SU-DHL-6 (cell line): Measurements from ENCODE around the gene SPEG.

Source experiments
- H2AFZ ChIP-seq: fragments of 200-600 bp; sonication (generic); 2 replicates; pipeline ENCODE4 v1.6.1; 2014; ENCODE audit warnings: low read depth, mild to moderate bottlenecking, moderate library complexity, mixed read lengths, antibody characterized with exemption, low read length; ENCODE audit not compliant: severe bottlenecking
- H3F3A ChIP-seq: fragments of 200-600 bp; shearing (Covaris generic); 2 replicates; pipeline ENCODE4 v1.6.0; 2016; ENCODE audit warnings: antibody characterized with exemption, mild to moderate bottlenecking; ENCODE audit not compliant: insufficient read depth
- H3K27ac ChIP-seq: fragments of 200-600 bp; sonication (generic); 2 replicates; pipeline ENCODE4 v1.5.1; 2016; ENCODE audit warnings: low read depth, mild to moderate bottlenecking, low read length, moderate library complexity, mixed read lengths
- H3K27me3 ChIP-seq: fragments of 200-600 bp; sonication (generic), shearing (Covaris generic); 2 replicates; pipeline ENCODE4 v1.6.0; 2014; ENCODE audit warnings: mild to moderate bottlenecking, low read length
- H3K36me3 ChIP-seq: fragments of 200-600 bp; sonication (generic); 2 replicates; pipeline ENCODE4 v1.6.1; 2014; ENCODE audit warnings: mild to moderate bottlenecking, low read length, mixed read lengths
- H3K4me2 ChIP-seq: fragments of 300-600, 200-600 bp; shearing (Covaris generic), sonication (generic); 2 replicates; pipeline ENCODE4 v1.6.0; 2014; ENCODE audit warnings: low read length, low read depth, mild to moderate bottlenecking; ENCODE audit not compliant: poor library complexity, severe bottlenecking
- H3K4me3 ChIP-seq: fragments of 200-600 bp; sonication (generic); 2 replicates; pipeline ENCODE4 v1.5.1; 2014; ENCODE audit warnings: antibody characterized with exemption, low read length, mild to moderate bottlenecking, mixed read lengths; ENCODE audit not compliant: insufficient read depth, poor library complexity, severe bottlenecking
- H3K79me2 ChIP-seq: fragments of 200-600 bp; sonication (generic); 2 replicates; pipeline ENCODE4 v1.6.1; 2014; ENCODE audit warnings: mild to moderate bottlenecking, low read length, moderate library complexity; ENCODE audit not compliant: insufficient read depth
- H3K9ac ChIP-seq: fragments of 200-600 bp; sonication (generic); 2 replicates; pipeline ENCODE4 v1.7.0; 2014; ENCODE audit warnings: mild to moderate bottlenecking, low read length
- H3K9me2 ChIP-seq: fragments of 200-600 bp; sonication (generic); replicated peaks from 2 replicates; pipeline ENCODE4 v1.6.1; 2014; ENCODE audit warnings: low read length; ENCODE audit not compliant: insufficient read depth
- H3K9me3 ChIP-seq: fragments of 200-600 bp; sonication (generic); 2 replicates; pipeline ENCODE4 v1.6.1; 2014; ENCODE audit warnings: low read length, mixed read lengths; ENCODE audit not compliant: insufficient read depth
- H4K20me1 ChIP-seq: fragments of 200-600 bp; sonication (generic); 2 replicates; pipeline ENCODE4 v1.6.1; 2014; ENCODE audit warnings: low read depth, mild to moderate bottlenecking, antibody characterized with exemption, low read length, moderate library complexity, mixed read lengths
- CTCF ChIP-seq: fragments of 200-600 bp; sonication (generic); IDR thresholded peaks from one replicate; pipeline ENCODE4 v1.5.1; 2017; ENCODE audit warnings: antibody characterized with exemption, mild to moderate bottlenecking, low read length, moderate library complexity; ENCODE audit not compliant: insufficient read depth, poor library complexity, severe bottlenecking
- EZH2phosphoT487 ChIP-seq: fragments of 200-600 bp; sonication (generic), shearing (Covaris generic); conservative IDR thresholded peaks from 2 replicates; pipeline ENCODE4 v1.6.1; 2018; ENCODE audit warnings: mild to moderate bottlenecking, antibody characterized with exemption, low read length, moderate library complexity, mixed read lengths

SPEG gene

GRCh38 chr2:219536967-219537366 lies 102.3 kb downstream of the SPEG start:
- Histone ChIP-seq H3K4me3 (no peak overlapping the region), H3K27ac (no peak overlapping the region), H3F3A (no peaks in the 10 kb centered on the region), H3K36me3 (no peaks in the 10 kb centered on the region), H3K4me2 (no peak overlapping the region), H3K27me3 (no peaks in the 10 kb centered on the region), H3K9me3 (no peaks in the 10 kb centered on the region), H3K9ac (no peak overlapping the region), H2AFZ (no peak overlapping the region), H3K79me2 (no peaks in the 10 kb centered on the region), H4K20me1 (no peaks in the 10 kb centered on the region), H3K9me2 (no peaks in the 10 kb centered on the region)
- TF ChIP-seq EZH2phosphoT487 (no peak), CTCF (no peak)

- Histone ChIP-seq H3K36me3 (no peaks in the 10 kb centered on the region), H3K9ac (no peak overlapping the region), H3K79me2 (no peaks in the 10 kb centered on the region), H3K27me3 (no peaks in the 10 kb centered on the region), H2AFZ (no peak overlapping the region), H3K4me2 (no peak overlapping the region), H3F3A (peaks cover 7% of the 10 kb centered on the region), H3K4me3 (no peak overlapping the region), H3K9me3 (no peaks in the 10 kb centered on the region), H3K27ac (no peak overlapping the region), H4K20me1 (no peaks in the 10 kb centered on the region), H3K9me2 (no peaks in the 10 kb centered on the region)
- TF ChIP-seq CTCF (no peak), EZH2phosphoT487 (no peak)
Observed at GRCh38 chr2:219537657-219538488, 103.2 kb downstream of the SPEG start.

GRCh38 chr2:219538504-219538951 lies 103.9 kb downstream of the SPEG start:
- H4K20me1 ChIP-seq, result no peaks in the 10 kb centered on the region
- no peak overlapping the region for H3K27ac ChIP-seq
- H3F3A ChIP-seq, result peaks cover 7% of the 10 kb centered on the region
- TF ChIP-seq EZH2phosphoT487 (no peak), CTCF (no peak)
- H3K4me2 ChIP-seq, result no peak overlapping the region
- no peaks in the 10 kb centered on the region for H3K27me3 ChIP-seq
- H3K9ac ChIP-seq, result no peak overlapping the region
- no peaks in the 10 kb centered on the region for H3K9me2 ChIP-seq
- H3K9me3 ChIP-seq, result no peaks in the 10 kb centered on the region
- H3K79me2 ChIP-seq, result no peaks in the 10 kb centered on the region
- H3K4me3 ChIP-seq, result no peak overlapping the region
- H2AFZ ChIP-seq, result no peak overlapping the region
- H3K36me3 ChIP-seq, result no peaks in the 10 kb centered on the region
